CD4-positive, alpha-beta T cell (primary cell): ENCODE data around the gene REG3A. TPM values are rescaled to one million over a fixed set of nuclear protein-coding genes. Genes with fewer than 3 reads are reported as not detected.

Experiments
- ATAC-seq: fragments of 200-7000 bp; cut with Tn5 transposase; one replicate; pipeline ENCODE4 v1.10.0; 2022; ENCODE audit warnings: mild to moderate bottlenecking; ENCODE audit not compliant: poor library complexity
- CTCF ChIA-PET: fragments of 350-600 bp; sonication (Branson Sonifier 250); formaldehyde crosslinking; loops from one replicate; lab custom pipeline; 2021; ENCODE audit warnings: antibody characterized with exemption, inconsistent platforms; lab: Charles Lee
- POLR2A ChIA-PET: fragments of 350-600 bp; sonication (Branson Sonifier 250); formaldehyde crosslinking; loops from one replicate; lab custom pipeline; 2021; ENCODE audit warnings: antibody characterized with exemption, inconsistent platforms; lab: Charles Lee
- DNase-seq, 14 experiments: peaks; one replicate each; pipeline ENCODE4 v3.0.0-alpha.2; 2013 to 2020; ENCODE audit warnings: mixed read lengths in 2 of 14
- H3K27ac ChIP-seq, 2 donors: one replicate each; pipeline versions ENCODE4 v1.5.1 to v1.7.0; 2013; ENCODE audit warnings: low read length in 2 of 2, low read depth in 1 of 2, mild to moderate bottlenecking in 1 of 2
- H3K27me3 ChIP-seq, 2 experiments: 1 replicate in 1 of 2; 2 replicates in 1 of 2; pipeline versions ENCODE4 v1.6.1 to v1.7.0; 2013; ENCODE audit warnings: low read length in 2 of 2, control low read depth in 1 of 2, mild to moderate bottlenecking in 1 of 2, moderate library complexity in 1 of 2; ENCODE audit not compliant: insufficient read depth in 2 of 2, control insufficient read depth in 1 of 2
- H3K36me3 ChIP-seq: one replicate; pipeline ENCODE4 v1.6.1; 2013; ENCODE audit warnings: low read length, control low read depth; ENCODE audit not compliant: insufficient read depth
- H3K4me1 ChIP-seq: one replicate; pipeline ENCODE4 v1.6.1; 2013; ENCODE audit warnings: low read length, control low read depth; ENCODE audit not compliant: insufficient read depth
- H3K4me3 ChIP-seq: one replicate; pipeline ENCODE4 v1.5.1; 2013; ENCODE audit warnings: mild to moderate bottlenecking, low read length, moderate library complexity
- H3K9me3 ChIP-seq, 2 experiments: 1 replicate in 1 of 2; 2 replicates in 1 of 2; pipeline versions ENCODE4 v1.6.1 to v1.7.0; 2013; ENCODE audit warnings: low read length in 2 of 2, mild to moderate bottlenecking in 2 of 2, control low read depth in 1 of 2, moderate library complexity in 1 of 2; ENCODE audit not compliant: control insufficient read depth in 1 of 2, insufficient read depth in 1 of 2
- H3K27ac Mint-ChIP-seq: one replicate; pipeline ENCODE4 v1.8.0; 2020; ENCODE audit warnings: mixed read lengths
- H3K27me3 Mint-ChIP-seq: one replicate; pipeline ENCODE4 v1.8.0; 2021; ENCODE audit warnings: mixed read lengths
- H3K36me3 Mint-ChIP-seq: one replicate; pipeline ENCODE4 v1.8.0; 2021; ENCODE audit warnings: low read depth, mixed read lengths
- H3K4me1 Mint-ChIP-seq: one replicate; pipeline ENCODE4 v1.8.0; 2021; ENCODE audit warnings: low read depth, mixed read lengths
- H3K4me3 Mint-ChIP-seq: one replicate; pipeline ENCODE4 v1.8.0; 2020; ENCODE audit warnings: mild to moderate bottlenecking, mixed read lengths
- H3K9me3 Mint-ChIP-seq: one replicate; pipeline ENCODE4 v1.8.0; 2020; ENCODE audit warnings: mixed read lengths
- intact Hi-C, 2 experiments: fragments of 100-400 bp; cut with DNase I in 1 of 2; cut with micrococcal nuclease in 1 of 2; formaldehyde crosslinking; loops; one replicate each; pipeline versions ENCODE4 v1.15.1 to v1.9.0; 2023 to 2025; cut with DNase I, micrococcal nuclease
- total RNA-seq, 174 experiments: library from RNA in 2 of 174; stranded (reverse) in 2 of 174; gene quantifications; one replicate each; pipeline ENCODE4 v1.2.3 and lab custom pipeline; 2021 to 2026
- TF ChIP-seq, protein P1 (sequence below): fragments of 200-600 bp; IDR thresholded peaks from one replicate; pipeline ENCODE4 v1.8.0; 2022; ENCODE audit warnings: antibody characterized with exemption, mild to moderate bottlenecking

Gene REG3A
- total RNA-seq, 2 experiments from 2014 or later: not detected

DNA sequence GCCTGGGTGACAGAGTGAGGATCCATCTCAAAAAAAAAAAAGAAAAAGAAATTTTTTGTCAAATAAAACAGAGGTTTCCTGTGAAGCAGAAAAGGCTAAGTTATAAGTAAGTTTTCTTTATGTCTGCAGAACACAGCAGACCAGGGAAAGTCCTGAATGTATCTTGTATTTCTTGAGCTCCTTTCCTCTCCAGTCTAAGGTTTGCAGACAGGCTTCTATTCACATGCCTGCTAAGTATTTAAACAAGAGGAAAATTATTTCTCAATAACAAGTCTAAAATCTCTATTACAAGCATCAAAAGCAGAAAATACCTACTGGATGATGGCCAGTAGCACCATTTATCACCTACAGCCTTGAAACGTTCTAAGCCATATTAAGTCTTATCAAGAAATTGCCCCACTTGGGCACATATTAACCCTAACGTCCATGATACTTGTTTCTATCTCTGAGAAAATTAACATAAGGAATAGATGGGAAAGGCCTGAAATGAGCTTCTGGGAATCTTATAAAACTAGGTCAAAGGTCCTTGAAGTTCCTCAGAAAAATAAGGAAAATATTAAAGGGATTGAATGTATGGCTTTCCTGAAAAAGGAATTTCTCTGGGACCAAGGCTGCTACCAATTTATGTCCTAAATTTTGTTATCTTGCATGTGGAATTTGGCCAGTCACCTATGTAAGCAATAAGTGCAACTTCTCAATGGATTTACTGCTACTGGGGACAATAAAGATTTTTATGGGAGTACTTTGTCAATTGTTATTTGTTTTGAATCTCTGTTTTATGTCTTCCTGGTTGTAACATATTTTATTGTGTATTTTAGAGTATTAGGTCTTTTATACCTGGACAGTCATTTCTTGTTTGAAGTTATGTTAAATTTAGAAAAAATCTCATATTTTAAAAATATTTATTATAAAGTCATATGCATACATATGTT, 42.3 kb downstream of the REG3A start:
- Mint-ChIP-seq H3K4me3 (no peak overlapping the region), H3K36me3 (no peaks in the 10 kb centered on the region), H3K27me3 (no peaks in the 10 kb centered on the region), H3K27ac (no peak overlapping the region), H3K4me1 (no peaks in the 10 kb centered on the region), H3K9me3 (peaks cover 9% of the 10 kb centered on the region)
- intact Hi-C loops: no loop called here
- TF ChIP-seq, protein P1, sequence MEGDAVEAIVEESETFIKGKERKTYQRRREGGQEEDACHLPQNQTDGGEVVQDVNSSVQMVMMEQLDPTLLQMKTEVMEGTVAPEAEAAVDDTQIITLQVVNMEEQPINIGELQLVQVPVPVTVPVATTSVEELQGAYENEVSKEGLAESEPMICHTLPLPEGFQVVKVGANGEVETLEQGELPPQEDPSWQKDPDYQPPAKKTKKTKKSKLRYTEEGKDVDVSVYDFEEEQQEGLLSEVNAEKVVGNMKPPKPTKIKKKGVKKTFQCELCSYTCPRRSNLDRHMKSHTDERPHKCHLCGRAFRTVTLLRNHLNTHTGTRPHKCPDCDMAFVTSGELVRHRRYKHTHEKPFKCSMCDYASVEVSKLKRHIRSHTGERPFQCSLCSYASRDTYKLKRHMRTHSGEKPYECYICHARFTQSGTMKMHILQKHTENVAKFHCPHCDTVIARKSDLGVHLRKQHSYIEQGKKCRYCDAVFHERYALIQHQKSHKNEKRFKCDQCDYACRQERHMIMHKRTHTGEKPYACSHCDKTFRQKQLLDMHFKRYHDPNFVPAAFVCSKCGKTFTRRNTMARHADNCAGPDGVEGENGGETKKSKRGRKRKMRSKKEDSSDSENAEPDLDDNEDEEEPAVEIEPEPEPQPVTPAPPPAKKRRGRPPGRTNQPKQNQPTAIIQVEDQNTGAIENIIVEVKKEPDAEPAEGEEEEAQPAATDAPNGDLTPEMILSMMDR: no peak
- Histone ChIP-seq H3K9me3 (no peaks in the 10 kb centered on the region), H3K36me3 (no peaks in the 10 kb centered on the region), H3K27ac (no peak overlapping the region), H3K4me3 (no peak overlapping the region), H3K27me3 (no peaks in the 10 kb centered on the region), H3K4me1 (no peaks in the 10 kb centered on the region)
- CTCF ChIA-PET: no interaction called here
- DNase-seq: no peak
- POLR2A ChIA-PET: no interaction called here
- ATAC-seq: no peak

DNA sequence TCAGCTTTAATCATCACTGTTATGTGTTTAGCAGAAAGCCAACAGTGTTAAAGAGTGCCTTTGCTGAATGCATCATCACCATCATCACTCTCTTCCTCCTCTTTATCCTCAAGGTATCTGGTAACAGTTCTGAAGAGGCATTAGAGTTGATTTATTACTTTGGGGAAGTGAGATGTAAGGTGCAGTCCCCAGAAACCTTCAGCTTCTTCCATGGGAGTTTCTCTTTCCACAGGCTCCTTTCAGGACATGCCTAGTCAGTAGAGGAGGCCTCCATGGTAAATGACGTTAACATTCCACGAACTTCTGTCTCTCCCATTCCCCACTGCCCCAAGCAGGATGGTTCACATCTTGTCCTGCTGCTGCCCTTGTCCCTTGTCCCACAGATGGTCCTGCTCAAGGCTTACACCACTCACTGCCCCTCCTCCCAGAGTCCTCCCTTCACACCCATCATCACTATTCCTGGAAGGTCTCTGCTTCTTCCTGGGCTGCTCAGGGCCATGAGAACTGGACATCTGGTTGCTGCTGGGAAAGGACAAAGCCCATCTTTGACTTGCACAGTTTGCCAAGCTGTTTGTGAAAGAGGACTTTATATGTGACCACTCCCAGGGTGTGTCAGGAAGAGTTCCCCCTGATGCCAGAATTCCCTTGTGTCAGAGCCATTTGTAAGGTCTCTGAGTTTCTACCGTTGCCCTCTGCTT, 44.6 kb downstream of the REG3A start:
- Mint-ChIP-seq H3K36me3 (no peaks in the 10 kb centered on the region), H3K27ac (no peak overlapping the region), H3K4me3 (no peak overlapping the region), H3K9me3 (peaks cover 9% of the 10 kb centered on the region), H3K4me1 (no peaks in the 10 kb centered on the region), H3K27me3 (no peaks in the 10 kb centered on the region)
- Histone ChIP-seq H3K36me3 (no peaks in the 10 kb centered on the region), H3K4me1 (no peaks in the 10 kb centered on the region), H3K4me3 (no peak overlapping the region), H3K27ac (no peak overlapping the region), H3K27me3 (no peaks in the 10 kb centered on the region), H3K9me3 (no peaks in the 10 kb centered on the region)
- ChIA-PET POLR2A (no interaction called here), CTCF (no interaction called here)
- DNase-seq: no peak
- TF ChIP-seq, protein P1: no peak
- ATAC-seq: no peak
- intact Hi-C loops: no loop called here

DNA sequence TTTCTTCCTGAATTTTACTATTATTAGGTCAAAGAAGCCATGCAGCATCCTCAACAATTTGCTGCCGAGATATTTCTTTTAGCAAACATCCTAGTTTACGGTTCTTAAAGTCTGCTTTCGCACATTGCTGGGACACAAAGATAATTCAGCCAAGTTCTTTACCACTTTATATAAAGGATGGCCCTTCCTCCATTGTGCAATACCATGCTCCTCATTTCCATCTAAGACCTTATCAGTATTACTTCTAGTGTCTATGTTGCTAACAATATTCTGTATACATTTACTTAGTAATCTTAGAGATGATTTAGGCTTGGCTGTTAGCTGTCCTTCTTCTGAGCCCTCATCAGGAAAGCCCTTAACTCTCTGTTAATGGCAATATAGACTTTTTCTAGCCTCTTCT, 47.3 kb downstream of the REG3A start:
- H3K36me3 ChIP-seq: no peaks in the 10 kb centered on the region
- intact Hi-C loops: no loop called here
- Mint-ChIP-seq H3K27ac (no peak overlapping the region), H3K4me1 (no peaks in the 10 kb centered on the region), H3K27me3 (no peaks in the 10 kb centered on the region), H3K36me3 (no peaks in the 10 kb centered on the region), H3K9me3 (peaks cover 5% of the 10 kb centered on the region), H3K4me3 (no peak overlapping the region)
- H3K27me3 ChIP-seq: no peaks in the 10 kb centered on the region
- DNase-seq (no peak), ATAC-seq (no peak)
- no peak overlapping the region for H3K27ac ChIP-seq
- no peak overlapping the region for H3K4me3 ChIP-seq
- ChIA-PET CTCF (no interaction called here), POLR2A (no interaction called here)
- TF ChIP-seq, protein P1: no peak
- H3K9me3 ChIP-seq: no peaks in the 10 kb centered on the region
- H3K4me1 ChIP-seq: no peaks in the 10 kb centered on the region

Other genes with a start within 250 kb of the REG3A start
- not detected for gene REG3G, start 134.1 kb downstream of the REG3A start, total RNA-seq
- not detected for gene REG1B, start 71.8 kb downstream of the REG3A start, total RNA-seq
- not detected for gene REG1A, start 39.3 kb downstream of the REG3A start, total RNA-seq